GM12865 (cell line): ENCODE results near the gene PRPF8.
"Not testable (repeated sequence)": the region's sequence is repeated elsewhere in the genome, so short reads cannot be mapped to it uniquely, and the experiment has no call there.

Source experiments
- DNase-seq: peaks from one replicate; pipeline ENCODE4 v3.0.0; 2010; ENCODE audit warnings: low read depth
- H3K4me3 ChIP-seq: 2 replicates; pipeline ENCODE4 v1.5.1; 2011; ENCODE audit warnings: mild to moderate bottlenecking, low read depth, low read length, control low read depth
- CTCF ChIP-seq: IDR thresholded peaks from 2 replicates; pipeline ENCODE4 v1.5.1; 2011; ENCODE audit warnings: low read length, control low read depth, low read depth, inconsistent platforms; ENCODE audit not compliant: insufficient read depth; ENCODE audit errors: missing control alignments

Gene PRPF8

GRCh38 chr17:1711804-1712203, 27.1 kb upstream of the PRPF8 start:
- TF ChIP-seq CTCF = no peak
- DNase-seq = no peak
- no peak overlapping the region for H3K4me3 ChIP-seq

DNA sequence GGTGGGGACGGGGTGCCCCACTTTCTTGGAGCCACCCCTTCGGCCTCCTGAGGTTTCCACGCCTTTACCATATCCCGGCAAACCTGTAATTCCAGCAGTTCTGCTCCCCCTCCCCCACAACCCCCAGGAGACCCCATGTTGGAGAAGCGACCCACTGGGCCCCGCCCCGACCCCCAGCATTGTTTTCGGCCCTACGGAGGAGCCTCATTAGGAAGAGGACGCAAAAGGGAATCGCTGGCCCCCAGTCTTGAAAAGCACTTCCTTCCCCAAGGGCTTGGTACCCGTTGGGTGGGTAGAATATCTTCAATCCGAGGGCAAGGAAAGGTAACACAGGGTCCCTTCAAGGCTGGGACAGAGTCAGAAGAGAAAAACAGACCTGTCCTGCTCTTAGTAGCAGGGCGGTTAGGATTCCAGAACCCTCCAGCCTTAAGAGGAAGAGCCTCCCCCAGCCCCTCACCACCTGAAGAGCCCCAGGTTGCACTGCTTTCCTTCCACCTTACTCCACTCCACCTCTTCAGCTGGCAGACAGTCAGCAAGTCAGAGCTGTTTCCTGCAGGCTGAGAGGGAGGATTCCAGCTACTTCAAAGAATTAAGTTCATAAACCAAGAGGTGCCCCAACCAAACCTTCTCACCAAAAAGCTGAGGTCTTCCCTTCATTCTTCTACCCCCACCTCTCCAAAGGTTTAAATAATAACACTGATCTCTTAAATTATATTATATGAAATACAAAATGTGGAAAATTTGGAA, 26.3 kb upstream of the PRPF8 start:
- no peak for TF ChIP-seq CTCF
- DNase-seq = no peak
- H3K4me3 ChIP-seq = no peak overlapping the region

- peak within 1 kb of the TSS; percentile 46 for H3K4me3 ChIP-seq
- no peak for DNase-seq
- no peak for TF ChIP-seq CTCF
Measured at GRCh38 chr17:1709971-1710806, 25.5 kb upstream of the PRPF8 start, which contains the start of gene TLCD2. Gene TLCD2, minus strand, starts transcription at chr17:1710377. Its CDS starts 135 bp downstream, at chr17:1710242.

DNA sequence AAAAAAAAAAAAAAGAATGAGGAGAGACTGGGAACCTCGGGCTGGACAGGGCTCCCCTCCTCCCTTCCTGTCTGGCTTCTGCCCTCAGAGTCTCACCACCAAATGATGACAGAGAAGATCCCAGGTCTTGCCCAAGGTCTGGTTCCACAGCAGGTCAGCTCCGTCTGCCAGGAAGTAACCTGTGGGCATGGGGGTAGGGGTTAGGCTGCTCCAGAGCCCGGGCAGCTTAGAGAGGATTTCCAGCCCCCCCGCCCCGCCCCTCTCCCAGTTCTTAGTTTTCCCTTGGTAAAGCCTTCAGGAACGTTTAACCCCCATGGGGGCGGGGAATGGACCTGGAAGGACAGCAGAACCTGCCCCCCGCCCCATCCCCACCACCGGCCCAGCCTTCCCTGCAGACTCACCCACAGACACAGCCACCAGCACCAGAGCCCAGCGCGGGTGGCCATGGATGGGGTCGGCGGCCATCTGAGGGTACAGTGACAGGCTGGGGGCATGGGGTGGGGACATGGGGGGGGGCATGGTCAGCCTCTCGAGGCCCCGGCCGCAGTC, 24.8 kb upstream of the PRPF8 start:
- DNase-seq = no peak
- H3K4me3 ChIP-seq = no peak overlapping the region
- no peak for TF ChIP-seq CTCF

DNA sequence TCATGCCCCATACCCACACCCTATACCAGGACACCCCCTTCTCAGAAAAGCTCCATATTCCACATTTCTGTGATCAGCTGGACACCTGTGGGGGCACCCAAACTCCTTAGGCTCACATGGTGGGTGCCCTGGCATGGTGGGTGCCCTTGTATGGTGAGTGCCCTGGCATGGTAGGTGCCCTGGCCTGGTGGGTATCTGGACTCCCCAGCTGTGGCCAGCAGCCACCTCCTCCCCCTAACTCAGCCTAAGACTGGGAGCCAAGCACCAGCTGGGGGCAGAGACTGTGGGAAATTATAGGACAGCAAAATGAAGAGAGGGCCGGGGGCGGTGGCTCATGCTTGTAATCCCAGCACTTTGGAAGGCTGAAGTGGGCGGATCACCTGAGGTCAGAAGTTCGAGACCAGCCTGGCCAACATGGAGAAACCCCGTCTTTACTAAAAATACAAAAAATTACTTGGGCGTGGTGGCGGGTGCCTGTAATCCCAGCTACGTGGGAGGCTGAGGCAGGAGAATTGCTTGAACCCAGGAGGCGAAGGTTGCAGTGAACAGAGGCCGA, 24.2 kb upstream of the PRPF8 start:
- not testable (repeated sequence) for DNase-seq, H3K4me3 ChIP-seq

- no peak for DNase-seq
- no peak overlapping the region for H3K4me3 ChIP-seq
- no peak for TF ChIP-seq CTCF
Measured at GRCh38 chr17:1707107-1707506, 22.4 kb upstream of the PRPF8 start.

DNA sequence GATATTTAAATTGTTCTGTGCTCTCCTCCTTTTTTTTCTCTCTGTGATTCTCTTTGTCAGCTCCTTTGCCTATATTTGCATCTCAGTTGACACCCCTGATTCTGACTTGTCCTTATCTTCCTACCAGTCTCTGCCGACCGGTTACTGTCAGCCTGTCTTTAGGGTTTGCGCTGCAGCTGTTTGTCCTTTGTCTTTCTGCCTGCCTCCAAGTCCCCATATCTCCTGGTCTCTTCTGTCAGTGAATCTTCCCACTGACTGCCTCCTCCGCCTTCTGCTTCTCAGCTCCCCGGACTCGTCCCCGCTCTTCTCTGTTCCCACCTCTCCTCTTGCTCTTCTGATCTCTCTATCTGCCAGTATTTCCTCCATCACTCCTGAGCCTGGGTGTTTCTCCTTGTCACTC, 20.3 kb upstream of the PRPF8 start:
- H3K4me3 ChIP-seq = no peak overlapping the region
- DNase-seq = no peak
- TF ChIP-seq CTCF = no peak
